ENCODE data around the gene CACNB4. TPM values are rescaled to one million over a fixed set of nuclear protein-coding genes. Genes with fewer than 3 reads are reported as not detected.
"Not testable (repeated sequence)": the region's sequence is repeated elsewhere in the genome, so short reads cannot be mapped to it uniquely, and the experiment has no call there.

The CACNB4 gene
- total RNA-seq, 2 experiments from 2014 or later, result 0.14 to 0.20 TPM

GRCh38 chr2:151916632-151917031 is 182.2 kb downstream of the CACNB4 start:
- no peaks in the 10 kb centered on the region for H3K9me3 Mint-ChIP-seq
- TF ChIP-seq CTCF (IDR thresholded peaks at IDR 0.05), result no peak
- CTCF ChIA-PET, result no interaction called here
- Histone ChIP-seq H3K9me3 (ENCODE audit: control insufficient read depth in 1 of 2, insufficient read depth in 1 of 2, low read length in 2 of 2) (peaks cover 0 to 9% of the 10 kb centered on the region in 2 experiments), H3K4me1 (ENCODE audit: insufficient read depth, low read length) (peaks cover 3% of the 10 kb centered on the region), H3K4me3 (ENCODE audit: low read length) (no peak overlapping the region), H3K27ac (ENCODE audit: low read depth in 1 of 2, low read length in 2 of 2) (no peak overlapping the region), H3K27me3 (ENCODE audit: control insufficient read depth in 1 of 2, insufficient read depth in 2 of 2, low read length in 2 of 2) (peaks cover 0 to 4% of the 10 kb centered on the region in 2 experiments), H3K36me3 (ENCODE audit: insufficient read depth, low read length) (no peaks in the 10 kb centered on the region)
- ATAC-seq (ENCODE audit: poor library complexity), result no peak
- no peak overlapping the region for H3K27ac Mint-ChIP-seq
- no peaks in the 10 kb centered on the region for H3K36me3 Mint-ChIP-seq (ENCODE audit: low read depth)
- H3K4me3 Mint-ChIP-seq, result no peak overlapping the region
- POLR2A ChIA-PET, result no interaction called here
- intact Hi-C loops (cut with DNase I, micrococcal nuclease), result no loop called here
- DNase-seq, result no peak
- peaks cover 31% of the 10 kb centered on the region for H3K27me3 Mint-ChIP-seq
- no peaks in the 10 kb centered on the region for H3K4me1 Mint-ChIP-seq (ENCODE audit: low read depth)

DNA sequence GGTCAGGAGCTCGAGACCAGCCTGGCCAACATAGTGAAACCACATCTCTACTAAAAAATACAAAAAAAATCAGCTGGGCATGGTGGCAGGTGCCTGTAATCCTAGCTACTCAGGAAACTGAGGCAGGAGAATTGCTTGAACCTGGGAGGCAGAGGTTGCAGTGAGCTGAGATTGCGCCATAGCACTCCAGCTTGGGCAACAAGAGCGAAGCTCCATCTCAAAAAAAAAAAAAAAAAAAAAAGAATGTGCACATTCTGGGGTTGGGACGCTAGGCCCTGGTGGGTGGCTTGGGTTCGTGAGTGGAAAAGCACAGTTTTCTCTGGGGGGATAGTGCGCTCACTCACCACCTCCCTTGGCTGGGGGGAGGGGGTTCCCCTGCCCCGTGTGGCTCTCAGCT is 183.2 kb downstream of the CACNB4 start:
- POLR2A ChIA-PET; H3K4me1 ChIP-seq (ENCODE audit: insufficient read depth, low read length); H3K27ac Mint-ChIP-seq; ATAC-seq (ENCODE audit: poor library complexity); H3K36me3 Mint-ChIP-seq (ENCODE audit: low read depth); H3K4me3 Mint-ChIP-seq; H3K36me3 ChIP-seq (ENCODE audit: insufficient read depth, low read length); H3K4me3 ChIP-seq (ENCODE audit: low read length); H3K27me3 ChIP-seq (ENCODE audit: control insufficient read depth in 1 of 2, insufficient read depth in 2 of 2, low read length in 2 of 2); H3K9me3 Mint-ChIP-seq; CTCF ChIA-PET; H3K4me1 Mint-ChIP-seq (ENCODE audit: low read depth); intact Hi-C loops (cut with DNase I, micrococcal nuclease); H3K27ac ChIP-seq (ENCODE audit: low read depth in 1 of 2, low read length in 2 of 2); DNase-seq; H3K9me3 ChIP-seq (ENCODE audit: control insufficient read depth in 1 of 2, insufficient read depth in 1 of 2, low read length in 2 of 2): not testable (repeated sequence)
- peaks cover 31% of the 10 kb centered on the region for H3K27me3 Mint-ChIP-seq

GRCh38 chr2:151914989-151915628 is 183.7 kb downstream of the CACNB4 start:
- Mint-ChIP-seq H3K36me3 (ENCODE audit: low read depth) (no peaks in the 10 kb centered on the region), H3K4me1 (ENCODE audit: low read depth) (no peaks in the 10 kb centered on the region), H3K4me3 (no peak overlapping the region), H3K27me3 (peaks cover 31% of the 10 kb centered on the region), H3K27ac (no peak overlapping the region), H3K9me3 (no peaks in the 10 kb centered on the region)
- ChIA-PET POLR2A (no interaction called here), CTCF (no interaction called here)
- intact Hi-C loops (cut with DNase I, micrococcal nuclease), result no loop called here
- peaks cover 0 to 9% of the 10 kb centered on the region in 2 experiments for H3K9me3 ChIP-seq (ENCODE audit: control insufficient read depth in 1 of 2, insufficient read depth in 1 of 2, low read length in 2 of 2)
- H3K4me1 ChIP-seq (ENCODE audit: insufficient read depth, low read length), result peaks cover 3% of the 10 kb centered on the region
- no peak for DNase-seq
- ATAC-seq (ENCODE audit: poor library complexity), result no peak
- H3K36me3 ChIP-seq (ENCODE audit: insufficient read depth, low read length), result no peaks in the 10 kb centered on the region
- H3K27ac ChIP-seq (ENCODE audit: low read depth in 1 of 2, low read length in 2 of 2), result no peak overlapping the region
- TF ChIP-seq CTCF (IDR thresholded peaks at IDR 0.05), result no peak
- H3K27me3 ChIP-seq (ENCODE audit: control insufficient read depth in 1 of 2, insufficient read depth in 2 of 2, low read length in 2 of 2), result peaks cover 0 to 4% of the 10 kb centered on the region in 2 experiments
- H3K4me3 ChIP-seq (ENCODE audit: low read length), result no peak overlapping the region

Data from CD4-positive, alpha-beta T cell (primary cell).